HUES48 (cell line): ENCODE data around the gene CCDC158.

Source experiments
- H3K27ac ChIP-seq: one replicate; pipeline ENCODE4 v1.7.0; 2013; ENCODE audit warnings: low read depth, low read length, inconsistent platforms
- H3K27me3 ChIP-seq: 2 replicates; pipeline ENCODE4 v1.6.1; 2013; ENCODE audit warnings: mild to moderate bottlenecking, low read length; ENCODE audit not compliant: control insufficient read depth, insufficient read depth
- H3K36me3 ChIP-seq: 2 replicates; pipeline ENCODE4 v1.6.1; 2013; ENCODE audit warnings: low read length; ENCODE audit not compliant: control insufficient read depth, insufficient read depth
- H3K4me1 ChIP-seq: 2 replicates; pipeline ENCODE4 v1.6.1; 2013; ENCODE audit warnings: mild to moderate bottlenecking, low read length; ENCODE audit not compliant: control insufficient read depth, insufficient read depth
- H3K4me3 ChIP-seq: 2 replicates; pipeline ENCODE4 v1.5.1; 2013; ENCODE audit warnings: mild to moderate bottlenecking, low read depth, low read length
- H3K9ac ChIP-seq: 2 replicates; pipeline ENCODE4 v1.6.1; 2013; ENCODE audit warnings: mild to moderate bottlenecking, low read depth, low read length, moderate library complexity
- H3K9me3 ChIP-seq: 2 replicates; pipeline ENCODE4 v1.6.1; 2013; ENCODE audit warnings: low read length; ENCODE audit not compliant: control insufficient read depth, insufficient read depth

CCDC158 gene

DNA sequence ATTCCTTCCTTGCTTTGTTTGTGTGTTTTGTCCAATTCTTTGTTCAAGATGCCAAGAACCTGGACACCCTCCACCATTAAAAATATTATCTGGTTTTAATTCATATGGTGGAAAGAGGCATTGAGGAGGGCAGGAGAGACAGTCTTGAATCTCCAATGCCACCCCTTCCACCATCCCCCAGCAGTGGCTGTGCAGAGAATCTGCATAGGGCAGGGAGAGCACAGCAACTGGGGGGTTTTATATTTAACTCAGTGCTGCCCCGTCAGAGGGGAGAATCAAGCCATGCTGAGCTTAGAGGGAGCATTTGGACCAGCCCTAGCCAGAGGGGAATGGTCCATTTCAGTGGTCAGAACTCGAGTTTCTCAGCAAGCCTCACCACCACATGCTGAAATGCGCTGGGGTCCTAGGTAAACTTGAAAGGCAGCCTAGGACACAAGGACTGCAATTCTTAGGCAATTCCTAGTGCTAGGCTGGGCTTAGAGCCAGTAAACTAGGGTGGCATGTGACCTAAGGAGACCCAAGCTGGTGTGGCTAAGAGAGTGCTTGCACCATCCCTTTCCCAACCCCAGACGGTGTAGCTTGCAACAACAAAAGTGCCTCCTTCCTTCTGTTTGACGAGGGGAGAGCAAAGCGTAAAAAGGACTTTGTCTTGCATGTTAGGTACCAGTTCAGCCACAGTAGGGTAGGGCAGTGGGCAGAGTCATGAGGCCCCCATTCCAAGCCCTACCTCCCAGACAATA, 34.2 kb downstream of the CCDC158 start:
- Histone ChIP-seq H3K9me3 (no peaks in the 10 kb centered on the region), H3K4me3 (no peak overlapping the region), H3K4me1 (peaks cover 23% of the 10 kb centered on the region), H3K27me3 (no peaks in the 10 kb centered on the region), H3K27ac (no peak overlapping the region), H3K9ac (no peak overlapping the region), H3K36me3 (no peaks in the 10 kb centered on the region)

- H3K27me3 ChIP-seq = no peaks in the 10 kb centered on the region
- no peak overlapping the region for H3K9ac ChIP-seq
- H3K4me1 ChIP-seq = peaks cover 27% of the 10 kb centered on the region
- H3K4me3 ChIP-seq = no peak overlapping the region
- H3K27ac ChIP-seq = no peak overlapping the region
- H3K9me3 ChIP-seq = no peaks in the 10 kb centered on the region
- H3K36me3 ChIP-seq = no peaks in the 10 kb centered on the region
Measured at GRCh38 chr4:76385974-76386373, 35.0 kb downstream of the CCDC158 start.

- Histone ChIP-seq H3K9me3 (no peaks in the 10 kb centered on the region), H3K36me3 (no peaks in the 10 kb centered on the region), H3K4me3 (no peak overlapping the region; the same call in 1 of the 2 replicates), H3K4me1 (peaks cover 38% of the 10 kb centered on the region), H3K27me3 (no peaks in the 10 kb centered on the region), H3K9ac (no peak overlapping the region; the same call in 1 of the 2 replicates), H3K27ac (no peak overlapping the region)
Measured at GRCh38 chr4:76384052-76384451, 36.9 kb downstream of the CCDC158 start.

DNA sequence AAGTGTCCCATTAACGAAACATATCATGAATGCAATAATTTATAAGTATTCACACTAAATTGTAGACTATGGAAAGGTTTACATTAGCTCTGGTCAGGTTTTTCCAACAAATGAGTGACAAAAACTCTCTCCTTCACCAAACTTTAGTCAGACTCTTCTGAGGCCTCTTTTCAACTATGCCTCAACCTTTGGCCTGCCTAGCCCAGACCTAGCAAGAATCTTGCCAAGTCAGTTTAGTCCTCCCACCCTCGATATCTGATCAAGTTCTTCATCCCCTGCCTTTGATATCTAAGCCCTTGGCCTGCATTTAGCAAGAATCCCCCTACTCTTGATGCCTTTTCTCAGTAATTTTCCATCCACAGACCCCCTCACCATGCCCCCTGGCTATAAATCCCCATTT, 37.9 kb downstream of the CCDC158 start:
- H3K9me3 ChIP-seq = no peaks in the 10 kb centered on the region
- no peaks in the 10 kb centered on the region for H3K27me3 ChIP-seq
- H3K27ac ChIP-seq = no peak overlapping the region
- H3K4me1 ChIP-seq = peaks cover 40% of the 10 kb centered on the region
- no peaks in the 10 kb centered on the region for H3K36me3 ChIP-seq
- H3K9ac ChIP-seq = no peak overlapping the region
- H3K4me3 ChIP-seq = no peak overlapping the region

DNA sequence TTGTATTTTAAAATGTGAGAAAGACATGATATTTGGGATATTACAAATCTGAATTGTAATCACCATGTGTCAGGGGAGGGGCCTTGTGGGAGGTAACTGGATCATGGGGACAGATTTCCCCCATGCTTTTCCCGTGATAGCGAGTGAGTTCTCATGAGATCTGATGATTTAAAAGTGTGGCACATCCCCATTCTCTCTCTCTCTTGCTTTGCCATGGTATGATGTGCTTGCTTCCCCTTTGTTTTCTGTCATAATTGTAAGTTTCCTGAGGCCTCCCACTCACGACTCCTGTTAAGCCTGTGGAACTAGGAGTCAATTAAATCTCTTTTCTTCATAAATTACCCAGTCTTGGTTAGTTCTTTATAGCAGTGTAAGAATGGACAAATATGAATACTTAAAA, 39.0 kb downstream of the CCDC158 start:
- H3K9ac ChIP-seq = no peak overlapping the region
- H3K36me3 ChIP-seq = no peaks in the 10 kb centered on the region

GRCh38 chr4:76380561-76380960, 40.4 kb downstream of the CCDC158 start:
- Histone ChIP-seq H3K4me3 (no peak overlapping the region), H3K27ac (peak overlapping the region; percentile 79)

More for the DNA sequence above, 39.0 kb downstream of the CCDC158 start:
- peaks cover 50% of the 10 kb centered on the region for H3K4me1 ChIP-seq
- H3K4me3 ChIP-seq = no peak overlapping the region
- H3K27me3 ChIP-seq = no peaks in the 10 kb centered on the region
- H3K9me3 ChIP-seq = no peaks in the 10 kb centered on the region
- H3K27ac ChIP-seq = no peak overlapping the region

GRCh38 chr4:76377911-76378310, 43.0 kb downstream of the CCDC158 start:
- Histone ChIP-seq H3K9me3 (no peaks in the 10 kb centered on the region), H3K36me3 (no peaks in the 10 kb centered on the region), H3K4me1 (peaks cover 29% of the 10 kb centered on the region), H3K27ac (no peak overlapping the region), H3K27me3 (no peaks in the 10 kb centered on the region), H3K9ac (no peak overlapping the region), H3K4me3 (no peak overlapping the region)

More at GRCh38 chr4:76380561-76380960, 40.4 kb downstream of the CCDC158 start:
- H3K27me3 ChIP-seq = no peaks in the 10 kb centered on the region
- H3K4me1 ChIP-seq = peaks cover 52% of the 10 kb centered on the region
- peak overlapping the region; percentile 35; the same call in 1 of the 2 replicates for H3K9ac ChIP-seq
- no peaks in the 10 kb centered on the region for H3K36me3 ChIP-seq
- H3K9me3 ChIP-seq = no peaks in the 10 kb centered on the region

GRCh38 chr4:76377481-76377901, 43.5 kb downstream of the CCDC158 start:
- no peaks in the 10 kb centered on the region for H3K9me3 ChIP-seq
- H3K9ac ChIP-seq = no peak overlapping the region
- peaks cover 28% of the 10 kb centered on the region for H3K4me1 ChIP-seq
- H3K36me3 ChIP-seq = no peaks in the 10 kb centered on the region
- H3K27me3 ChIP-seq = no peaks in the 10 kb centered on the region
- H3K4me3 ChIP-seq = no peak overlapping the region
- H3K27ac ChIP-seq = no peak overlapping the region

DNA sequence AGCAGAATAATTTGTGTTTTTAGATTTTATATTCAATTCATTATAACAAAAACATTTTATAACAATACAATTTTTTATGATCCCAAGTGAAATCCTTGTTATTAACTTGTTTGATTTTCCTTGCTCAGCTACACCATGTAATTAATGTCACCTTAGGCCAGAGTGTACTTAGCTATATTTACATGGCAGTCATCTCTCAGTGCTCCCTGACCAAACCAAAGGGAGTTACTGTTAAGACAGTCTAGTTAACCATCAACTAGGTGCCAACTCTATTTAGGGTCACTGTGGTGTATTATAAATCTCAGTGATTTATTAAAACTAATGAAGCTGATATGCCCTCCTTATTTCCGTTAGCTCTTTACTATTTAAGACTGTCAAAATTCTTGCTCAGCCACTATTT, 44.4 kb downstream of the CCDC158 start:
- Histone ChIP-seq H3K27me3 (no peaks in the 10 kb centered on the region), H3K9ac (no peak overlapping the region), H3K27ac (no peak overlapping the region), H3K4me1 (peaks cover 28% of the 10 kb centered on the region), H3K9me3 (no peaks in the 10 kb centered on the region), H3K4me3 (no peak overlapping the region), H3K36me3 (no peaks in the 10 kb centered on the region)

- H3K27me3 ChIP-seq = no peaks in the 10 kb centered on the region
- H3K9ac ChIP-seq = no peak overlapping the region
- no peak overlapping the region for H3K27ac ChIP-seq
- H3K9me3 ChIP-seq = no peaks in the 10 kb centered on the region
- peaks cover 22% of the 10 kb centered on the region for H3K4me1 ChIP-seq
- H3K4me3 ChIP-seq = no peak overlapping the region
- H3K36me3 ChIP-seq = no peaks in the 10 kb centered on the region
Measured at GRCh38 chr4:76375703-76376102, 45.2 kb downstream of the CCDC158 start.

DNA sequence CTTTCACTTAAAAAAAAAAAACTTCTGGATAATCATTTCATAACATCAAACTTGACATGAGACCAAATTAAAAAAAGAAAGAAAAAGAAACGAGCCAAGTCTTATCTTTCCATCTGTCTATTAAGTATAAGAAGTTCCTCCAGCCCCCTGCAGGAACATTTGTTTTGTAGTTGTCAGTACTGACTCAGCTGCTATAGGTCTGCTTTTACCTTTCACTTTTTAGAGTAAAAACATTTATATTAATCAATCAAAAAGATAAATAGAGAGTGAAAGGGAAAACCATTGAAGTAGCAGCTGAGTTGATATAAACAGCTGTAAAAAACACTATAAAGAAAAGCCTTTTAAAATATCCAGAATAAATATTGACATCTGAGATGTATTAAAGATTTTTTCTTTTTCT, 46.1 kb downstream of the CCDC158 start:
- no peak overlapping the region for H3K9ac ChIP-seq
- H3K36me3 ChIP-seq = no peaks in the 10 kb centered on the region
- H3K4me3 ChIP-seq = no peak overlapping the region
- H3K4me1 ChIP-seq = peaks cover 15% of the 10 kb centered on the region
- no peaks in the 10 kb centered on the region for H3K9me3 ChIP-seq
- no peaks in the 10 kb centered on the region for H3K27me3 ChIP-seq
- no peak overlapping the region for H3K27ac ChIP-seq
